ENCODE results near the gene LHPP. TPM values are rescaled to one million over a fixed set of nuclear protein-coding genes. Genes with fewer than 3 reads are reported as not detected.
"Not testable (repeated sequence)": the region's sequence is repeated elsewhere in the genome, so short reads cannot be mapped to it uniquely, and the experiment has no call there.

Gene LHPP
- total RNA-seq, 1 donor from 2014 or later = 15.3 TPM

DNA sequence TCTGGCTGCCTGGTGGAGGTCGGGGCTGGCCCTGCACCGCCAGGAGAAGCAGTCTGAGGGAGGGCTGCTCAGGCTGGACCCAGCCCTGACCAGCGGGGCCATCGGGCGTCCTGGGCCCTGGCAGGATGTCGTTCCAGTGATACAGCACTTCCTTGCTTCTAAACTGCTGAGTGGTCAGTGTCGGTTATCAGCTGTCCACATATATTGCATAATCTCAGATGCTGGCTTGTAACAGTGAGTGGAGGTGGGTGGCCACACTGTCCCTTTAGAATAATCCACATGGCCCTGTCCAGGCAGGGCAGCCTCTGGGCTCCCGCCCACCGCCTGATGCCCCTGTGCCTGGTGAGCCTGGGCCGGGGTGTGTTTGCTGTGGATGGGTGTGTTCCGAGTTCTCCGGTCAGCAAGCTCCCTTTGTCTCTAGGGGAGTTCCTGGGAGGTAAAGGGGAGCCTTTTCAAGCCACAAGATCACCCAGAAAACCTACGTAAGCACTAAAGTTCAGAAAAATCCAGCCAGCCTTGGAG lies 86.1 kb downstream of the LHPP start:
- Mint-ChIP-seq H3K27me3 (ENCODE audit: low read depth) (no peaks in the 10 kb centered on the region), H3K36me3 (ENCODE audit: low read depth) (no peaks in the 10 kb centered on the region), H3K4me3 (ENCODE audit: unreplicated experiment) (no peak overlapping the region), H3K4me1 (ENCODE audit: low read depth) (no peaks in the 10 kb centered on the region), H3K9me3 (ENCODE audit: low read depth) (no peaks in the 10 kb centered on the region), H3K27ac (ENCODE audit: unreplicated experiment) (no peak overlapping the region)
- DNase-seq (ENCODE audit: low spot score) = no peak
- TF ChIP-seq, protein P1, sequence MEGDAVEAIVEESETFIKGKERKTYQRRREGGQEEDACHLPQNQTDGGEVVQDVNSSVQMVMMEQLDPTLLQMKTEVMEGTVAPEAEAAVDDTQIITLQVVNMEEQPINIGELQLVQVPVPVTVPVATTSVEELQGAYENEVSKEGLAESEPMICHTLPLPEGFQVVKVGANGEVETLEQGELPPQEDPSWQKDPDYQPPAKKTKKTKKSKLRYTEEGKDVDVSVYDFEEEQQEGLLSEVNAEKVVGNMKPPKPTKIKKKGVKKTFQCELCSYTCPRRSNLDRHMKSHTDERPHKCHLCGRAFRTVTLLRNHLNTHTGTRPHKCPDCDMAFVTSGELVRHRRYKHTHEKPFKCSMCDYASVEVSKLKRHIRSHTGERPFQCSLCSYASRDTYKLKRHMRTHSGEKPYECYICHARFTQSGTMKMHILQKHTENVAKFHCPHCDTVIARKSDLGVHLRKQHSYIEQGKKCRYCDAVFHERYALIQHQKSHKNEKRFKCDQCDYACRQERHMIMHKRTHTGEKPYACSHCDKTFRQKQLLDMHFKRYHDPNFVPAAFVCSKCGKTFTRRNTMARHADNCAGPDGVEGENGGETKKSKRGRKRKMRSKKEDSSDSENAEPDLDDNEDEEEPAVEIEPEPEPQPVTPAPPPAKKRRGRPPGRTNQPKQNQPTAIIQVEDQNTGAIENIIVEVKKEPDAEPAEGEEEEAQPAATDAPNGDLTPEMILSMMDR (IDR thresholded peaks at IDR 0.05) = no peak

DNA sequence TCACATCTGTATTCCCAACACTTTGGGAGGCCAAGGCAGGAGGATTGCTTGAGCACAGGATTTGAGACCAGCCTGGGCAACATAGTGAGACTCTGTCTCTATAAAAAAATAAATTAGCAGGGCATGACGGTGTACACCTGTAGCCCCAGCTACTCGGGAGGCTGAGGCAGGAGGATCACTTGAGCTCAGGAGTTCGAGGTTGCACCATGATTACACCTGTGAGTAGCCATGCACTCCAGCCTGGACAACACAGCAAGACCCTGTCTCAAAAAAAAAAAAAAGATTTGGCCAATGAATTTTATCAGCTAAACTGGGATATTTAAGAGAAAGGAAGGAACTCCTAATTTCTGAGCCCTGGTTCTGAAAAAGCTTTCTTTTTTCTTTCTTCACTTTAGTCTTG lies 87.5 kb downstream of the LHPP start:
- not testable (repeated sequence) for H3K27me3 Mint-ChIP-seq (ENCODE audit: low read depth); H3K4me3 Mint-ChIP-seq (ENCODE audit: unreplicated experiment); DNase-seq (ENCODE audit: low spot score)

DNA sequence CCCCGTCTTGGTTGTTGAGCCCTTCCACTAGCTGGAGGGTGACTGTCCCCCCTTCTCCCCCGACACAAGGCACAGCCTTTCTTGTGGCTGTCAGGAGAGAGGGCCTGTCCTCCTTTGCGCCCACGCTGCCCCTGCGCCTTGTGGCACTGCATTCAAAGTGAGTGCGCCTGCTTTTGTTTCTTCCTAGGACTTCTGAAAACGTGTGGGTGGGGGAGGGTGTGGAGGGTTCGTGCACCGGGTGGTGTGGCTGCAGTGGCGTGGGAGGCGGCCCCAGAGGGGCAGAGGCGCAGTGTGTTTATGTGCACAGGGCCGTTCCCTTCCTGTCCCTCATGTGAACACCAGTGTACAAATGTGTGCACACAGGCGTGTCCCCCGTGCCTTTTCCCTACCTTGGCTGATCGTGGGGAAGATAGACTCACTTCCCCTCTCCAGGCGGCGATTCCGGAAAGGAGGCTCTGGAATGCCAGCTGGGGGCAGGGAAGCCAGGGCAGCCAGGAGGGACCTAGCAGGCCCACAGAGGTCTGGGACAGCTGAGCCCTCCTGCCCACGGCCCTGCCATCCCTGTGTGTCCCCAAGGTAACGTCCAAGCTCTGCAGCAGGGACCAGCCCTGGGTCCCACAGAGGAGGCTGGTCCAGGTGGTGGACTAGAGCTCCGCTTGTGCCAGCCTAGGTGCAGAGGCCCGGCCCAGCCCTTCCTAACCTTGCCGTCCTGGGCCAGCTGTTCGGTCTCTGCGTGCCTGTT lies 88.8 kb downstream of the LHPP start:
- no peak for DNase-seq (ENCODE audit: low spot score)
- Mint-ChIP-seq H3K4me1 (ENCODE audit: low read depth) (no peaks in the 10 kb centered on the region), H3K27ac (ENCODE audit: unreplicated experiment) (no peak overlapping the region), H3K4me3 (ENCODE audit: unreplicated experiment) (no peak overlapping the region), H3K27me3 (ENCODE audit: low read depth) (no peaks in the 10 kb centered on the region), H3K9me3 (ENCODE audit: low read depth) (no peaks in the 10 kb centered on the region), H3K36me3 (ENCODE audit: low read depth) (no peaks in the 10 kb centered on the region)
- TF ChIP-seq, protein P1 (IDR thresholded peaks at IDR 0.05) = no peak

More for the DNA sequence above, 87.5 kb downstream of the LHPP start:
- not testable (repeated sequence) for H3K4me1 Mint-ChIP-seq (ENCODE audit: low read depth); H3K9me3 Mint-ChIP-seq (ENCODE audit: low read depth); H3K36me3 Mint-ChIP-seq (ENCODE audit: low read depth); H3K27ac Mint-ChIP-seq (ENCODE audit: unreplicated experiment)

DNA sequence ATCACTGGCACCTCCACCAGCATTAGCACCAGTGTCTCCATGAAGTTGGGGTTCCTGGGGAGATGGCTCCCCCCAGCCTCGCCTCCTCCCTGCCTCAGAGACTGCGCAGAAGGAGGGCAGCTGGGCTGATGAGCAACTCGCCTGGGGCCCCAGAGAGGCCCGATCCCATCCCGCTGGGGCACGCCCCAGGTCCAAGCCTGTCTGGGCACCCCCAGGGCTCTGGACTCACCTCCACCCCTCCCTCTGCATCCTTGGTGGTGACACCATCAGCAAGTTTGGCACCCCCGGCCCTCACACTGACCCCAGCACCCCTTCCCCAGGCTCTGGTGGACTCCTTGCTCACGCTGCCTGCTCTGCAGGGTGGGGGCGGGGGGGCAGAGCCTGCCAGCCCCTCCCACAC lies 89.5 kb downstream of the LHPP start:
- DNase-seq (ENCODE audit: low spot score) = no peak
- Mint-ChIP-seq H3K4me1 (ENCODE audit: low read depth) (no peaks in the 10 kb centered on the region), H3K36me3 (ENCODE audit: low read depth) (no peaks in the 10 kb centered on the region), H3K4me3 (ENCODE audit: unreplicated experiment) (no peak overlapping the region), H3K27ac (ENCODE audit: unreplicated experiment) (no peak overlapping the region), H3K27me3 (ENCODE audit: low read depth) (no peaks in the 10 kb centered on the region), H3K9me3 (ENCODE audit: low read depth) (no peaks in the 10 kb centered on the region)
- TF ChIP-seq, protein P1 (IDR thresholded peaks at IDR 0.05) = no peak

DNA sequence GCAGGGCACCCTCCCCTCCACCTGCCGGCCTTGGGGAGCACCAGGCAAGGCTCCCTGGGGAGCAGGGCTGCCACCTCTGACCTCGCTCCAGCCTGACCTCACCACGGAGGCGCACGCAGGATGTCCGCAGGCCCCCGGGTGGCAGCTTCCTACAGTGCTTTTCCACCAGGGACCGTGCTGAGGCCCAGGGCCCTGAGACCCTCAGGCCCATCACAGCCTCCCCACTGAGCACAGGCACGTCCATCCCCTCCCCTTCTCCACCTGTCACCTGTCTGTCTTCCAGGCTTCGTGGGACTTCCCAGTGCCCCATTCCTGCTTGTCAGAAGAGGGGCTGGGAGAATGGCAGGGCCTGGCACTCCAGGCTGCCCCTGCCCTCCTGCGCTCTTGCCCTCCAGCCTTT lies 90.1 kb downstream of the LHPP start:
- Mint-ChIP-seq H3K9me3 (ENCODE audit: low read depth) (no peaks in the 10 kb centered on the region), H3K27me3 (ENCODE audit: low read depth) (no peaks in the 10 kb centered on the region), H3K36me3 (ENCODE audit: low read depth) (no peaks in the 10 kb centered on the region), H3K4me3 (ENCODE audit: unreplicated experiment) (no peak overlapping the region), H3K27ac (ENCODE audit: unreplicated experiment) (no peak overlapping the region), H3K4me1 (ENCODE audit: low read depth) (no peaks in the 10 kb centered on the region)
- DNase-seq (ENCODE audit: low spot score) = no peak
- TF ChIP-seq, protein P1 (IDR thresholded peaks at IDR 0.05) = no peak
